ENCODE data around the gene PDE4C.

- TF ChIP-seq CTCF (IDR thresholded peaks at IDR 0.05; ENCODE audit: poor library complexity) (no peak), EZH2 (IDR thresholded peaks at IDR 0.05; ENCODE audit: borderline replicate concordance) (no peak)
Measured at GRCh38 chr19:18224525-18225354, 1.5 kb downstream of the PDE4C start.

Data from hepatocyte (in vitro differentiated cells).